Measurements from ENCODE around the gene LIN54.
"Not testable (repeated sequence)": the region's sequence is repeated elsewhere in the genome, so short reads cannot be mapped to it uniquely, and the experiment has no call there.

The LIN54 gene

GRCh38 chr4:83025563-83025962, 14.9 kb upstream of the LIN54 start:
- no peaks in the 10 kb centered on the region for H3K36me3 ChIP-seq
- H3K4me3 ChIP-seq (ENCODE audit: low read depth, low read length), result no peak overlapping the region
- no peak for DNase-seq
- H3K27ac ChIP-seq, result no peak overlapping the region
- no peaks in the 10 kb centered on the region for H3K27me3 ChIP-seq (ENCODE audit: insufficient read depth, low read depth, severe bottlenecking)
- no peak for TF ChIP-seq CTCF (IDR thresholded peaks at IDR 0.05; ENCODE audit: low read depth, low read length)
- no peaks in the 10 kb centered on the region for H3K9me3 ChIP-seq (ENCODE audit: severe bottlenecking)

- Histone ChIP-seq H3K9me3 (ENCODE audit: severe bottlenecking) (no peaks in the 10 kb centered on the region), H3K4me3 (ENCODE audit: low read depth, low read length) (no peak overlapping the region), H3K27me3 (ENCODE audit: insufficient read depth, low read depth, severe bottlenecking) (no peaks in the 10 kb centered on the region), H3K36me3 (no peaks in the 10 kb centered on the region), H3K27ac (no peak overlapping the region)
- no peak for DNase-seq
- no peak for TF ChIP-seq CTCF (IDR thresholded peaks at IDR 0.05; ENCODE audit: low read depth, low read length)
Measured at GRCh38 chr4:83024233-83024632, 13.6 kb upstream of the LIN54 start.

DNA sequence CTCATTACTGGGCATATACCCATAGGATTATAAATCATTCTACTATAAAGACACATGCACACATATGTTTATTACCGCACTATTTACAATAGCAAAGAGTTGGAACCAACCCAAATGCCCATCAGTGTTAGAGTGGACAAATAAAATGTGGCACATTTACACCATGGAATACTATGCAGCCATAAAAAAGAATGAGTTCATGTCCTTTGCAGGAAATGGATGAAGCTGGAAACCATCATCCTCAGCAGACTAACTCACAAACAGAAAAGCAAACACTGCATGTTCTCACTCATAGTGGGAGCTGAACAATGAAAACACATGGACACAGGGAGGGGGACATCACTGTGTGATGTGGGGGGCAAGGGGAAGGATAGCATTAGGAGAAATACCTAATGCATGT, 13.0 kb upstream of the LIN54 start:
- not testable (repeated sequence) for DNase-seq; H3K27ac ChIP-seq; H3K27me3 ChIP-seq (ENCODE audit: insufficient read depth, low read depth, severe bottlenecking)

DNA sequence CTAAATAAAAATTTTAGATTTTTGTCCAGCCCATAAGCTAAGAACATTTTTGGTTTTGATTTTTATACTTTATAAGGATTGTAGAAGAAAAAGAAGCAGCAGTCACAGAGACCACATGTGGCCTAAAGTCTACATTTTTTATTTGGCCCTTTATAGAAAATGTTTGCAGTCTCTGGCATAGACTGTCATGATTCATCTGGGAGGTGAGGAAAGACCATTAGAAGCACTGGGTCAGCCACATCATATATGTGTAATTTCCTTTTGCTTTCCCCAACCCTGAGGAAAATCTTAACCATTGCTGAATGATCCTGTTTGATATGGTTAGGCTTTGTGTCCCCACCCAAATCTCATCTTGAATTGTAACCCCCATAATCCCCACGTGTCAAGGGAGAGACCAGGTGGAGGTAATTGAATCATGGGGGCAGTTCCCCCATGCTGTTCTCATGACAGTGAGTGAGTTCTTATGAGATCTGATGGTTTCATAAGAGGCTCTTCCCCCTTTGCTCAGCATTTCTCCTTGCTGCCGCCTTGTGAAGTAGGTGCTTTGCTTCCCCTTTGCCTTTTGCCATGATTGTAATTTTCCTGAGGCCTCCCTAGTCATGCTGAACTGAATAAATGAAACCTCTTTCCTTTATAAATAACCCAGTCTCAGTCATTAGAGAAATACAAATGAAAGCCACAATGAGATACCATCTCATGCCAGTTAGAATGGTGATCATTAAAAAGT, 12.3 kb upstream of the LIN54 start:
- TF ChIP-seq CTCF (IDR thresholded peaks at IDR 0.05; ENCODE audit: low read depth, low read length), result no peak
- H3K9me3 ChIP-seq (ENCODE audit: severe bottlenecking), result no peaks in the 10 kb centered on the region
- no peak overlapping the region for H3K27ac ChIP-seq
- no peaks in the 10 kb centered on the region for H3K36me3 ChIP-seq
- H3K27me3 ChIP-seq (ENCODE audit: insufficient read depth, low read depth, severe bottlenecking), result no peaks in the 10 kb centered on the region
- H3K4me3 ChIP-seq (ENCODE audit: low read depth, low read length), result no peak overlapping the region
- DNase-seq, result no peak

More for the DNA sequence above, 13.0 kb upstream of the LIN54 start:
- H3K36me3 ChIP-seq; H3K4me3 ChIP-seq (ENCODE audit: low read depth, low read length); H3K9me3 ChIP-seq (ENCODE audit: severe bottlenecking): not testable (repeated sequence)

DNA sequence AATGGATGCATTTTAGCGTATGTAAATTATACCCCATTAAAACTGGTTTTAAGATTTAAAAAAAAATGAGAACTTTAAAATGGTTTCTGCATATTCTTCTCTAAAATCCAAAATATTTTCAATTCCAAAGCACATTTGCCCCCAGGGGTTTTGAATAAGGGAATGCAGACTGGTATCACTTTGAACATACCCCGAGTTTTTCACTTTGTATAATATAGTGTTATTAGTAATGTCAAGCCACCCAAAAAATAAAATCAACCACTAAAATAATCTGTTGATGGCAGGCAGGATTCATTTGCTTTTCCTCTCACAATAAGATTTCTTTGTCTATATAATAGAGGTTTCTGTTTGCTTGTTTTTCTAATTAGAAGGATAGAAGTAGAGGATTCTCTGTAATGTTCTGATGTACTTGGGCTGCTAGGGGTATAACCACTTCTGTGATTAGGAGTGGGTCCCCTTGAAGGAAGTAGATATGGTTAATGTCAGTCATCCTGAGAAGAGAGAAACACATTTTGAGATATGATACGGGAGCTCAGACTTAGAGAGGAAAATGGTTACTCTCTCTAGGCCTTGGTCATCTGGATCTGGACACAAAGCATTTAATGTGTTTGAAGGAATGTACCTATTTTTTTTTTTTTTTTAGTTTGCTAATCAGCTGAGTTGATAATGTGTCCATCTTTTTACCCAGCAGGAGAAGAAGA, 9.3 kb upstream of the LIN54 start:
- Histone ChIP-seq H3K36me3 (no peaks in the 10 kb centered on the region), H3K9me3 (ENCODE audit: severe bottlenecking) (no peaks in the 10 kb centered on the region), H3K27ac (no peak overlapping the region), H3K4me3 (ENCODE audit: low read depth, low read length) (no peak overlapping the region), H3K27me3 (ENCODE audit: insufficient read depth, low read depth, severe bottlenecking) (no peaks in the 10 kb centered on the region)
- DNase-seq, result no peak
- TF ChIP-seq CTCF (IDR thresholded peaks at IDR 0.05; ENCODE audit: low read depth, low read length), result no peak

DNA sequence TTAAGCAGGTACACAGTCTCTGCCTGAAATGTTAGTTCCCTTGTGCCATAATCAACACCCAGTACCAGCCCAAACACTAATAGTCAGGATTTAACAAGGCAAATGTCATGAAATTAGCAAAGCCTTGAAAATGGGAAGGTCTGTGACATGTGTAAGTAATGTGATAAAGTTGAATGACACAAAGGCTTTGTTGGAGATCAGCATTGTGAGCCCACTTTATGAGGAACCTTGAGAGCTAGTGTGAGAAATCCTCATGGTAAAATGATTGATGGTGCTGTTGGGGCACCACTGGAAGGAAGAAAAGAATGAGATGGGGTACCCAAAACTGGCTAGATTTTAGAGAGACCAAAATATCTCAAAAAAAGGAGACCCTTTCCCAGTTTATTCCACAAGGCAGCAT, 3.3 kb upstream of the LIN54 start:
- Histone ChIP-seq H3K36me3 (no peaks in the 10 kb centered on the region), H3K9me3 (ENCODE audit: severe bottlenecking) (no peaks in the 10 kb centered on the region), H3K4me3 (ENCODE audit: low read depth, low read length) (peak overlapping the region; percentile 69), H3K27ac (peak overlapping the region; percentile 84), H3K27me3 (ENCODE audit: insufficient read depth, low read depth, severe bottlenecking) (no peaks in the 10 kb centered on the region)
- no peak for DNase-seq
- TF ChIP-seq CTCF (IDR thresholded peaks at IDR 0.05; ENCODE audit: low read depth, low read length), result no peak
